ENCODE results near the gene LRRC31.

DNA sequence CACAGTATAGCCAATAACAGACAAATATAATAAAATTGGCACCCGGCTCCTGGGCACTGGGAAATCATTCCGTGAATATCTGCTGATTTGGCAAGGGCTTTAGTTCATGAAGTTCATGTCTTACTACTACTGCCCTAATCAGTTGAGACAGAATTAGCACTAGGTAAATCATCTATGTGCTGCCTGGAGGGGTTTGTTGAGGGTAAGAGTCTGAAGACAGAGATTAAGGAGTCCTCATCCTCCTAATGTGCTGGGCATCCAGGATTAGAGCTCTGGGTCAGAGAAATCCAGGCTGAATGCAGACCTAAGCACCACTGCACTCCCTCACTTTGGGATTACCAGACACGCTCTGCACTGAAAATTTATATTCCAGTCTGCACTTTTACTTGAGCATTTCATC, 43.6 kb upstream of the LRRC31 start:
- TF ChIP-seq, protein P1, sequence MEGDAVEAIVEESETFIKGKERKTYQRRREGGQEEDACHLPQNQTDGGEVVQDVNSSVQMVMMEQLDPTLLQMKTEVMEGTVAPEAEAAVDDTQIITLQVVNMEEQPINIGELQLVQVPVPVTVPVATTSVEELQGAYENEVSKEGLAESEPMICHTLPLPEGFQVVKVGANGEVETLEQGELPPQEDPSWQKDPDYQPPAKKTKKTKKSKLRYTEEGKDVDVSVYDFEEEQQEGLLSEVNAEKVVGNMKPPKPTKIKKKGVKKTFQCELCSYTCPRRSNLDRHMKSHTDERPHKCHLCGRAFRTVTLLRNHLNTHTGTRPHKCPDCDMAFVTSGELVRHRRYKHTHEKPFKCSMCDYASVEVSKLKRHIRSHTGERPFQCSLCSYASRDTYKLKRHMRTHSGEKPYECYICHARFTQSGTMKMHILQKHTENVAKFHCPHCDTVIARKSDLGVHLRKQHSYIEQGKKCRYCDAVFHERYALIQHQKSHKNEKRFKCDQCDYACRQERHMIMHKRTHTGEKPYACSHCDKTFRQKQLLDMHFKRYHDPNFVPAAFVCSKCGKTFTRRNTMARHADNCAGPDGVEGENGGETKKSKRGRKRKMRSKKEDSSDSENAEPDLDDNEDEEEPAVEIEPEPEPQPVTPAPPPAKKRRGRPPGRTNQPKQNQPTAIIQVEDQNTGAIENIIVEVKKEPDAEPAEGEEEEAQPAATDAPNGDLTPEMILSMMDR (IDR thresholded peaks at IDR 0.05; ENCODE audit: control extremely low read depth in 1 of 3, insufficient read depth in 1 of 3, low read depth in 1 of 3, low read length in 3 of 3) = no peak
- TF ChIP-seq TAF1 (IDR thresholded peaks at IDR 0.05; ENCODE audit: low read depth, low read length) (no peak), CHD2 (IDR thresholded peaks at IDR 0.05; ENCODE audit: low read length) (no peak)
